Muscle layer of colon (tissue), 2 donors: ENCODE data around the gene ERGIC1.

Experiments
- H3K27ac ChIP-seq: one replicate; pipeline ENCODE4 v1.7.0; 2013; ENCODE audit warnings: low read depth, mild to moderate bottlenecking, low read length, moderate library complexity
- H3K27me3 ChIP-seq, 2 donors: one replicate each; pipeline ENCODE4 v1.7.0; 2013; ENCODE audit warnings: low read length in 2 of 2, mild to moderate bottlenecking in 2 of 2; ENCODE audit not compliant: insufficient read depth in 2 of 2, control insufficient read depth in 1 of 2
- H3K36me3 ChIP-seq: one replicate; pipeline ENCODE4 v1.7.0; 2013; ENCODE audit warnings: mild to moderate bottlenecking, low read length; ENCODE audit not compliant: insufficient read depth
- H3K4me1 ChIP-seq: one replicate; pipeline ENCODE4 v1.7.0; 2013; ENCODE audit warnings: mild to moderate bottlenecking, low read length; ENCODE audit not compliant: insufficient read depth
- H3K4me3 ChIP-seq, 2 donors: one replicate each; pipeline ENCODE4 v1.7.0; 2013; ENCODE audit warnings: low read length in 2 of 2, low read depth in 1 of 2, mild to moderate bottlenecking in 1 of 2, moderate library complexity in 1 of 2
- H3K9ac ChIP-seq: one replicate; pipeline ENCODE4 v1.7.0; 2013; ENCODE audit warnings: low read length
- H3K9me3 ChIP-seq: one replicate; pipeline ENCODE4 v1.7.0; 2013; ENCODE audit warnings: mild to moderate bottlenecking, low read length
- donor health status: abdominal sarcoma.
- donor health status: Adenocarcinoma of cecum.

ERGIC1 gene

GRCh38 chr5:172939611-172940267 is 105.7 kb downstream of the ERGIC1 start:
- Histone ChIP-seq H3K9me3 (no peaks in the 10 kb centered on the region), H3K4me3 (no peak overlapping the region), H3K27me3 (no peaks in the 10 kb centered on the region), H3K4me1 (no peaks in the 10 kb centered on the region), H3K9ac (no peak overlapping the region), H3K27ac (no peak overlapping the region), H3K36me3 (peaks cover 48% of the 10 kb centered on the region)

GRCh38 chr5:172940268-172941066 is 106.4 kb downstream of the ERGIC1 start:
- no peaks in the 10 kb centered on the region for H3K4me1 ChIP-seq
- no peak overlapping the region for H3K9ac ChIP-seq
- no peaks in the 10 kb centered on the region for H3K27me3 ChIP-seq
- no peaks in the 10 kb centered on the region for H3K9me3 ChIP-seq
- H3K27ac ChIP-seq = no peak overlapping the region
- H3K4me3 ChIP-seq = no peak overlapping the region
- H3K36me3 ChIP-seq = peaks cover 41% of the 10 kb centered on the region

GRCh38 chr5:172941067-172941516 is 107.0 kb downstream of the ERGIC1 start:
- Histone ChIP-seq H3K27me3 (no peaks in the 10 kb centered on the region), H3K36me3 (peaks cover 38% of the 10 kb centered on the region), H3K4me3 (no peak overlapping the region), H3K27ac (no peak overlapping the region), H3K9me3 (no peaks in the 10 kb centered on the region), H3K4me1 (no peaks in the 10 kb centered on the region), H3K9ac (no peak overlapping the region)

GRCh38 chr5:172942556-172942955 is 108.5 kb downstream of the ERGIC1 start:
- no peaks in the 10 kb centered on the region for H3K9me3 ChIP-seq
- H3K27ac ChIP-seq = no peak overlapping the region
- H3K4me3 ChIP-seq = no peak overlapping the region
- no peaks in the 10 kb centered on the region for H3K27me3 ChIP-seq
- H3K9ac ChIP-seq = no peak overlapping the region
- no peaks in the 10 kb centered on the region for H3K4me1 ChIP-seq
- peaks cover 33% of the 10 kb centered on the region for H3K36me3 ChIP-seq

- H3K4me3 ChIP-seq = no peak overlapping the region
- H3K9me3 ChIP-seq = no peaks in the 10 kb centered on the region
- H3K27ac ChIP-seq = no peak overlapping the region
- no peak overlapping the region for H3K9ac ChIP-seq
- peaks cover 28% of the 10 kb centered on the region for H3K36me3 ChIP-seq
- no peaks in the 10 kb centered on the region for H3K4me1 ChIP-seq
- no peaks in the 10 kb centered on the region for H3K27me3 ChIP-seq
Observed at GRCh38 chr5:172943283-172943841, 109.3 kb downstream of the ERGIC1 start.

GRCh38 chr5:172943906-172944305 is 109.9 kb downstream of the ERGIC1 start:
- Histone ChIP-seq H3K4me3 (no peak overlapping the region), H3K27ac (no peak overlapping the region), H3K9me3 (no peaks in the 10 kb centered on the region), H3K36me3 (peaks cover 28% of the 10 kb centered on the region), H3K4me1 (no peaks in the 10 kb centered on the region), H3K9ac (no peak overlapping the region), H3K27me3 (no peaks in the 10 kb centered on the region)

- no peak overlapping the region for H3K9ac ChIP-seq
- no peaks in the 10 kb centered on the region for H3K4me1 ChIP-seq
- no peak overlapping the region for H3K27ac ChIP-seq
- H3K9me3 ChIP-seq = no peaks in the 10 kb centered on the region
- no peaks in the 10 kb centered on the region for H3K27me3 ChIP-seq
- H3K36me3 ChIP-seq = peaks cover 28% of the 10 kb centered on the region
- no peak overlapping the region for H3K4me3 ChIP-seq
Observed at GRCh38 chr5:172944741-172945140, 110.7 kb downstream of the ERGIC1 start.

GRCh38 chr5:172945151-172945550 is 111.1 kb downstream of the ERGIC1 start:
- no peak overlapping the region for H3K4me3 ChIP-seq
- no peaks in the 10 kb centered on the region for H3K27me3 ChIP-seq
- no peaks in the 10 kb centered on the region for H3K9me3 ChIP-seq
- no peak overlapping the region for H3K27ac ChIP-seq
- H3K4me1 ChIP-seq = no peaks in the 10 kb centered on the region
- H3K36me3 ChIP-seq = peaks cover 26% of the 10 kb centered on the region
- H3K9ac ChIP-seq = no peak overlapping the region

GRCh38 chr5:172946146-172946545 is 112.1 kb downstream of the ERGIC1 start:
- no peaks in the 10 kb centered on the region for H3K9me3 ChIP-seq
- H3K4me3 ChIP-seq = no peak overlapping the region
- H3K27me3 ChIP-seq = no peaks in the 10 kb centered on the region
- H3K27ac ChIP-seq = no peak overlapping the region
- H3K36me3 ChIP-seq = peaks cover 26% of the 10 kb centered on the region
- no peaks in the 10 kb centered on the region for H3K4me1 ChIP-seq
- H3K9ac ChIP-seq = no peak overlapping the region

GRCh38 chr5:172949426-172949825 is 115.4 kb downstream of the ERGIC1 start:
- H3K4me3 ChIP-seq = no peak overlapping the region
- no peaks in the 10 kb centered on the region for H3K4me1 ChIP-seq
- H3K9ac ChIP-seq = no peak overlapping the region
- no peaks in the 10 kb centered on the region for H3K27me3 ChIP-seq
- H3K27ac ChIP-seq = no peak overlapping the region
- peaks cover 30% of the 10 kb centered on the region for H3K36me3 ChIP-seq
- no peaks in the 10 kb centered on the region for H3K9me3 ChIP-seq

GRCh38 chr5:172950176-172950965 is 116.3 kb downstream of the ERGIC1 start:
- no peak overlapping the region for H3K9ac ChIP-seq
- no peaks in the 10 kb centered on the region for H3K4me1 ChIP-seq
- no peak overlapping the region for H3K27ac ChIP-seq
- peaks cover 30% of the 10 kb centered on the region for H3K36me3 ChIP-seq
- no peaks in the 10 kb centered on the region for H3K27me3 ChIP-seq
- H3K9me3 ChIP-seq = no peaks in the 10 kb centered on the region
- no peak overlapping the region for H3K4me3 ChIP-seq
